K562 (cell line): ENCODE results near the gene COPS6. TPM values are rescaled to one million over a fixed set of nuclear protein-coding genes. Genes with fewer than 3 reads are reported as not detected.
A peak's percentile ranks its signal among the peaks of the same experiment; 100 is the strongest.

ENCODE experiments used
- AFF1 ChIP-seq, 2 experiments: fragments of 450-650 bp; IDR thresholded peaks; 2 replicates each; pipeline ENCODE4 v1.6.1; 2018; ENCODE audit warnings: mild to moderate bottlenecking in 2 of 2, low read depth in 1 of 2; ENCODE audit not compliant: partially characterized antibody in 2 of 2
- BRF1 ChIP-seq: IDR thresholded peaks from 3 replicates; pipeline ENCODE4 v1.6.1; 2011; ENCODE audit warnings: borderline replicate concordance, mild to moderate bottlenecking; ENCODE audit not compliant: insufficient read length; ENCODE audit errors: extremely low read depth
- CEBPB ChIP-seq: fragments of 450-650 bp; IDR thresholded peaks from 2 replicates; pipeline ENCODE4 v1.6.1; 2016; ENCODE audit warnings: missing genetic modification characterization, missing compliant biosample characterization
- CHD7 ChIP-seq: fragments of 200-600 bp; sonication (generic); IDR thresholded peaks from one replicate; pipeline ENCODE4 v1.6.1; 2012; ENCODE audit warnings: mild to moderate bottlenecking, low read depth, low read length, inconsistent platforms
- ELF2 ChIP-seq: fragments of 250-450 bp; sonication (Bioruptor Pico); IDR thresholded peaks from 2 replicates; pipeline ENCODE4 v1.5.0; 2021; ENCODE audit warnings: mild to moderate bottlenecking
- HMG20A ChIP-seq: fragments of 450-650 bp; formaldehyde crosslinking; conservative IDR thresholded peaks from 2 replicates; pipeline ENCODE4 v1.4.0; 2020; ENCODE audit warnings: mild to moderate bottlenecking, mixed read lengths
- NFIC ChIP-seq: fragments of 450-650 bp; IDR thresholded peaks from 2 replicates; pipeline ENCODE4 v1.6.1; 2017; ENCODE audit warnings: mild to moderate bottlenecking, inconsistent platforms
- RFX7 ChIP-seq: fragments of 250-450 bp; sonication (Bioruptor Pico); IDR thresholded peaks from 2 replicates; pipeline ENCODE4 v1.5.1; 2021; ENCODE audit warnings: mild to moderate bottlenecking
- XRCC3 ChIP-seq: fragments of 450-650 bp; IDR thresholded peaks from 2 replicates; pipeline ENCODE4 v1.6.1; 2017; ENCODE audit warnings: mild to moderate bottlenecking, moderate library complexity
- ZBTB1 ChIP-seq: sonication (generic); formaldehyde crosslinking; IDR thresholded peaks from 2 replicates; pipeline ENCODE4 v1.8.1; 2023; ENCODE audit warnings: missing genetic modification reagents, low read depth, mild to moderate bottlenecking, borderline replicate concordance
- ZFPM2 ChIP-seq: fragments of 250-450 bp; sonication (Bioruptor Pico); IDR thresholded peaks from 2 replicates; pipeline ENCODE4 v1.5.1; 2022; ENCODE audit warnings: mild to moderate bottlenecking
- ZNF583 ChIP-seq: fragments of 250-450 bp; sonication (Bioruptor Pico); IDR thresholded peaks from 2 replicates; pipeline ENCODE4 v1.4.0; 2020
- polyA plus RNA-seq, 8 experiments: library from polyadenylated mRNA; depleted of rRNA in 4 of 8; stranded (reverse) in 5 of 8; unstranded in 3 of 8; fragments of >200 nt; fragmentation: Nextera tagmentation in 2 of 8; fragmentation: Illumina TruSeq in 1 of 8; extraction: Ambion mirVana in 2 of 8; extraction: Trizol in 1 of 8; gene quantifications; 2 replicates each; pipeline versions ENCODE4 v1.2.1 to v1.2.3, GENCODE V29; 2011 to 2014; ENCODE audit warnings: inconsistent platforms in 1 of 8, missing spikeins in 1 of 8
- total RNA-seq, 7 experiments: library from RNA; depleted of rRNA in 6 of 7; stranded (reverse); fragments of >200 nt in 6 of 7; fragmentation: Illumina TruSeq in 2 of 7; extraction: Trizol in 2 of 7; gene quantifications; 2 replicates each; pipeline versions ENCODE4 v1.2.1 to v1.2.3, GENCODE V29; 2011 to 2021; ENCODE audit warnings: low replicate concordance in 1 of 7

The COPS6 gene
- total and polyA plus RNA-seq, 9 of the 15 experiments (the other 6 are each of a cell fraction or from before 2014, with no cell fraction given): 63.0 to 331 (median 168) TPM

- TF ChIP-seq CHD7 (no peak), ELF2 (CRISPR knock-in tag) (no peak), XRCC3 (no peak), ZBTB1 (no peak), AFF1 (IDR thresholded peaks at IDR 0.05; ENCODE audit: low read depth in 1 of 2, partially characterized antibody in 2 of 2) (peak; percentile 31 to 67), HMG20A (CRISPR knock-in tag) (no peak; the same call in 1 of the 2 replicates), NFIC (no peak; the same call in 1 of the 2 replicates), CEBPB (tag) (no peak), BRF1 (no peak), RFX7 (CRISPR knock-in tag) (no peak), ZFPM2 (CRISPR knock-in tag) (no peak), ZNF583 (CRISPR knock-in tag) (no peak)
Observed at GRCh38 chr7:100132697-100133151, 44.0 kb downstream of the COPS6 start (continued).
